ENCODE results near the gene CACTIN.
"Not testable (repeated sequence)": the region's sequence is repeated elsewhere in the genome, so short reads cannot be mapped to it uniquely, and the experiment has no call there.

The CACTIN gene

GRCh38 chr19:3645067-3645396 is 18.4 kb upstream of the CACTIN start:
- no peak for DNase-seq

GRCh38 chr19:3644351-3645066 is 17.9 kb upstream of the CACTIN start:
- DNase-seq: no peak

- DNase-seq: no peak
These were observed 17.2 kb upstream of the CACTIN start for GRCh38 chr19:3643674-3644313.

- DNase-seq: peak; percentile 30
These were observed 16.5 kb upstream of the CACTIN start for GRCh38 chr19:3642987-3643673.

- DNase-seq: no peak
These were observed 15.7 kb upstream of the CACTIN start for GRCh38 chr19:3642296-3642695.

- DNase-seq: no peak
These were observed 15.1 kb upstream of the CACTIN start for GRCh38 chr19:3641515-3642269.

- DNase-seq: no peak
These were observed 12.9 kb upstream of the CACTIN start for GRCh38 chr19:3639479-3639878.

GRCh38 chr19:3638208-3639193 is 11.9 kb upstream of the CACTIN start:
- DNase-seq: no peak

- DNase-seq: no peak
These were observed 11.0 kb upstream of the CACTIN start for GRCh38 chr19:3637621-3638020.

- no peak for DNase-seq
These were observed 10.4 kb upstream of the CACTIN start for GRCh38 chr19:3636962-3637361.

GRCh38 chr19:3636506-3636905 is 9.9 kb upstream of the CACTIN start:
- no peak for DNase-seq

- no peak for DNase-seq
These were observed 8.0 kb upstream of the CACTIN start for GRCh38 chr19:3634496-3635045.

GRCh38 chr19:3633559-3633988 is 7.0 kb upstream of the CACTIN start:
- DNase-seq: no peak

- DNase-seq: no peak
These were observed 6.4 kb upstream of the CACTIN start for GRCh38 chr19:3632739-3633558.

GRCh38 chr19:3632098-3632497 is 5.5 kb upstream of the CACTIN start:
- DNase-seq: no peak

- DNase-seq: no peak
These were observed 4.7 kb upstream of the CACTIN start for GRCh38 chr19:3631053-3631861.

GRCh38 chr19:3628766-3629165 is 2.2 kb upstream of the CACTIN start:
- DNase-seq: not testable (repeated sequence)

- no peak for DNase-seq
These were observed 747 bp upstream of the CACTIN start for GRCh38 chr19:3627351-3627723.

GRCh38 chr19:3625996-3626472 is 556 bp downstream of the CACTIN start:
- peak; percentile 57 for DNase-seq

- no peak for DNase-seq
These were observed 2.9 kb downstream of the CACTIN start for GRCh38 chr19:3623716-3624115.
